CD4-positive, alpha-beta T cell (primary cell): ENCODE measurements around the gene RPL13A. TPM values are rescaled to one million over a fixed set of nuclear protein-coding genes. Genes with fewer than 3 reads are reported as not detected.

Experiments used
- ATAC-seq: fragments of 200-7000 bp; cut with Tn5 transposase; one replicate; pipeline ENCODE4 v1.10.0; 2022; ENCODE audit warnings: mild to moderate bottlenecking; ENCODE audit not compliant: poor library complexity
- CTCF ChIA-PET: fragments of 350-600 bp; sonication (Branson Sonifier 250); formaldehyde crosslinking; loops from one replicate; lab custom pipeline; 2021; ENCODE audit warnings: antibody characterized with exemption, inconsistent platforms; lab: Charles Lee
- POLR2A ChIA-PET: fragments of 350-600 bp; sonication (Branson Sonifier 250); formaldehyde crosslinking; loops from one replicate; lab custom pipeline; 2021; ENCODE audit warnings: antibody characterized with exemption, inconsistent platforms; lab: Charles Lee
- DNase-seq, 14 experiments: peaks; one replicate each; pipeline ENCODE4 v3.0.0-alpha.2; 2013 to 2020; ENCODE audit warnings: mixed read lengths in 2 of 14
- H3K27ac ChIP-seq, 2 donors: one replicate each; pipeline versions ENCODE4 v1.5.1 to v1.7.0; 2013; ENCODE audit warnings: low read length in 2 of 2, low read depth in 1 of 2, mild to moderate bottlenecking in 1 of 2
- H3K27me3 ChIP-seq, 2 experiments: 1 replicate in 1 of 2; 2 replicates in 1 of 2; pipeline versions ENCODE4 v1.6.1 to v1.7.0; 2013; ENCODE audit warnings: low read length in 2 of 2, control low read depth in 1 of 2, mild to moderate bottlenecking in 1 of 2, moderate library complexity in 1 of 2; ENCODE audit not compliant: insufficient read depth in 2 of 2, control insufficient read depth in 1 of 2
- H3K36me3 ChIP-seq: one replicate; pipeline ENCODE4 v1.6.1; 2013; ENCODE audit warnings: low read length, control low read depth; ENCODE audit not compliant: insufficient read depth
- H3K4me1 ChIP-seq: one replicate; pipeline ENCODE4 v1.6.1; 2013; ENCODE audit warnings: low read length, control low read depth; ENCODE audit not compliant: insufficient read depth
- H3K4me3 ChIP-seq: one replicate; pipeline ENCODE4 v1.5.1; 2013; ENCODE audit warnings: mild to moderate bottlenecking, low read length, moderate library complexity
- H3K9me3 ChIP-seq, 2 experiments: 1 replicate in 1 of 2; 2 replicates in 1 of 2; pipeline versions ENCODE4 v1.6.1 to v1.7.0; 2013; ENCODE audit warnings: low read length in 2 of 2, mild to moderate bottlenecking in 2 of 2, control low read depth in 1 of 2, moderate library complexity in 1 of 2; ENCODE audit not compliant: control insufficient read depth in 1 of 2, insufficient read depth in 1 of 2
- H3K27ac Mint-ChIP-seq: one replicate; pipeline ENCODE4 v1.8.0; 2020; ENCODE audit warnings: mixed read lengths
- H3K27me3 Mint-ChIP-seq: one replicate; pipeline ENCODE4 v1.8.0; 2021; ENCODE audit warnings: mixed read lengths
- H3K36me3 Mint-ChIP-seq: one replicate; pipeline ENCODE4 v1.8.0; 2021; ENCODE audit warnings: low read depth, mixed read lengths
- H3K4me1 Mint-ChIP-seq: one replicate; pipeline ENCODE4 v1.8.0; 2021; ENCODE audit warnings: low read depth, mixed read lengths
- H3K4me3 Mint-ChIP-seq: one replicate; pipeline ENCODE4 v1.8.0; 2020; ENCODE audit warnings: mild to moderate bottlenecking, mixed read lengths
- H3K9me3 Mint-ChIP-seq: one replicate; pipeline ENCODE4 v1.8.0; 2020; ENCODE audit warnings: mixed read lengths
- intact Hi-C, 2 experiments: fragments of 100-400 bp; cut with DNase I in 1 of 2; cut with micrococcal nuclease in 1 of 2; formaldehyde crosslinking; loops; one replicate each; pipeline versions ENCODE4 v1.15.1 to v1.9.0; 2023 to 2025; cut with DNase I, micrococcal nuclease
- total RNA-seq, 174 experiments: library from RNA in 2 of 174; stranded (reverse) in 2 of 174; gene quantifications; one replicate each; pipeline ENCODE4 v1.2.3 and lab custom pipeline; 2021 to 2026
- TF ChIP-seq, protein P1 (sequence below): fragments of 200-600 bp; IDR thresholded peaks from one replicate; pipeline ENCODE4 v1.8.0; 2022; ENCODE audit warnings: antibody characterized with exemption, mild to moderate bottlenecking

Gene RPL13A
- total RNA-seq, 2 experiments from 2014 or later: 5,328 to 5,481 TPM

DNA sequence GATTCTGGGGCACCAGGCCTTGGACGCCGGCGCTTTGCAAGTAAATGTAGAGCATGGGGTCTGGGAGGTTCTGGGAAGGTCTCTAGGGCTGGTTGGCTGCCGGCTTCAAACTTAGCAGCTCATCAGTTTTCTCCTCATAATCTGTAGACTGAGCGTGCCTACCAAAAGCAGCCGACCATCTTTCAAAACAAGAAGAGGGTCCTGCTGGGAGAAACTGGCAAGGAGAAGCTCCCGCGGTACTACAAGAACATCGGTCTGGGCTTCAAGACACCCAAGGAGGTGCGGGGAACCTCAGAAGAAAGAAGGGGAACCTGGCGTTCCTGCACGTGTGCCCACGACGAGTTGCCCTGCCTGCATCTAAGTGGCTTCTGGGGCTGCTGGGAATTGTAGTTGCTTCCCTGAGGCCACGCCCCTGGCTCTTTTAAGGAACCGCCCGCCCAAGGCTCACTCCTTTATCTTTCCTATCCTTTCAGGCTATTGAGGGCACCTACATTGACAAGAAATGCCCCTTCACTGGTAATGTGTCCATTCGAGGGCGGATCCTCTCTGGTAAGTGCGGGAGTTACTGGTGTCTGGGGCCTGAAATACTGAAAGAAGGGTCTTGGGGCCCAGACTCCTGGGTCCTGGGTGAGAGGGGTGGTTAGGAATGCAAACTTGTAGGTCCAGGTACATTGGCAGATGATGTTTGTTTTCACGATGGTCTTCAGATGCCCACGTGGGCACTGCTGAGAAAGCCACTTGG is 9.8 kb downstream of the RPL13A start:
- Histone ChIP-seq H3K27ac (peak overlapping the region; percentile 94 to 96), H3K9me3 (peaks cover 0 to 7% of the 10 kb centered on the region in 2 experiments), H3K36me3 (peaks cover 43% of the 10 kb centered on the region), H3K4me3 (peak overlapping the region; percentile 99), H3K27me3 (no peaks in the 10 kb centered on the region), H3K4me1 (peaks cover 72% of the 10 kb centered on the region)
- H3K4me1 Mint-ChIP-seq: peaks cover 70% of the 10 kb centered on the region
- no peaks in the 10 kb centered on the region for H3K27me3 Mint-ChIP-seq
- peak; percentile 19 for ATAC-seq
- H3K36me3 Mint-ChIP-seq: peaks cover 68% of the 10 kb centered on the region
- ChIA-PET CTCF (interaction anchor here (1.1 to 1.9 kb wide), 3 partner anchors 24 to 74 kb away, joined by 3 to 6 read pairs (median 5); no protein-coding TSS in a partner anchor), POLR2A (interaction anchor here (1.7 to 5.2 kb wide), 14 partner anchors 9 to 221 kb away, joined by 4 to 52 read pairs (median 12); partner anchors contain the start of genes PIH1D1, PRR12, RPL13A and RRAS)
- DNase-seq: peak; percentile 52 to 93 (median 73)
- intact Hi-C loops: loop anchor here (2.0 to 10.0 kb wide), 4 partner anchors 22 to 318 kb away; partner anchors contain the start of genes ALDH16A1 (in 1 of the 2), FLT3LG (in 1 of the 2), FUZ (in 1 of the 2) and MED25 (in 1 of the 2)
- H3K4me3 Mint-ChIP-seq: peak overlapping the region; percentile 99
- no peaks in the 10 kb centered on the region for H3K9me3 Mint-ChIP-seq
- peak overlapping the region; percentile 98 for H3K27ac Mint-ChIP-seq
- TF ChIP-seq, protein P1, sequence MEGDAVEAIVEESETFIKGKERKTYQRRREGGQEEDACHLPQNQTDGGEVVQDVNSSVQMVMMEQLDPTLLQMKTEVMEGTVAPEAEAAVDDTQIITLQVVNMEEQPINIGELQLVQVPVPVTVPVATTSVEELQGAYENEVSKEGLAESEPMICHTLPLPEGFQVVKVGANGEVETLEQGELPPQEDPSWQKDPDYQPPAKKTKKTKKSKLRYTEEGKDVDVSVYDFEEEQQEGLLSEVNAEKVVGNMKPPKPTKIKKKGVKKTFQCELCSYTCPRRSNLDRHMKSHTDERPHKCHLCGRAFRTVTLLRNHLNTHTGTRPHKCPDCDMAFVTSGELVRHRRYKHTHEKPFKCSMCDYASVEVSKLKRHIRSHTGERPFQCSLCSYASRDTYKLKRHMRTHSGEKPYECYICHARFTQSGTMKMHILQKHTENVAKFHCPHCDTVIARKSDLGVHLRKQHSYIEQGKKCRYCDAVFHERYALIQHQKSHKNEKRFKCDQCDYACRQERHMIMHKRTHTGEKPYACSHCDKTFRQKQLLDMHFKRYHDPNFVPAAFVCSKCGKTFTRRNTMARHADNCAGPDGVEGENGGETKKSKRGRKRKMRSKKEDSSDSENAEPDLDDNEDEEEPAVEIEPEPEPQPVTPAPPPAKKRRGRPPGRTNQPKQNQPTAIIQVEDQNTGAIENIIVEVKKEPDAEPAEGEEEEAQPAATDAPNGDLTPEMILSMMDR: no peak

DNA sequence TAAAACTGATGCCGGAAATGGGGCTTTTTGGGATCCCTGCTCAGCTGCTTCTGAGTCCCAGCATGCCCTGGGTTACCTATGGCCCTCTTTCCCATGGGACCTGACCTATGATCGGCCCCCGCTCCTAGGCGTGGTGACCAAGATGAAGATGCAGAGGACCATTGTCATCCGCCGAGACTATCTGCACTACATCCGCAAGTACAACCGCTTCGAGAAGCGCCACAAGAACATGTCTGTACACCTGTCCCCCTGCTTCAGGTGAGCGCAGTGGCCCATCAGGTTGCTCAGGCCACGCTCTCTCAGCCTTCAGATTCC is 10.3 kb downstream of the RPL13A start:
- Histone ChIP-seq H3K27ac (peak overlapping the region; percentile 94 to 96), H3K36me3 (peaks cover 37% of the 10 kb centered on the region), H3K27me3 (no peaks in the 10 kb centered on the region), H3K4me3 (peak overlapping the region; percentile 99), H3K4me1 (peaks cover 77% of the 10 kb centered on the region), H3K9me3 (peaks cover 0 to 7% of the 10 kb centered on the region in 2 experiments)
- peak overlapping the region; percentile 99 for H3K4me3 Mint-ChIP-seq
- peak in 4 of 14 experiments; percentile 36 to 54 (median 42) for DNase-seq
- ChIA-PET POLR2A (interaction anchor here (0.8 to 5.2 kb wide), 3 partner anchors 28 to 143 kb away, joined by 3 to 45 read pairs (median 25); partner anchors contain the start of genes RRAS and SCAF1), CTCF (interaction anchor here (1.5 to 1.9 kb wide), 3 partner anchors 10 to 73 kb away, joined by 4 to 6 read pairs (median 5); no protein-coding TSS in a partner anchor)
- TF ChIP-seq, protein P1: no peak
- intact Hi-C loops: loop anchor here (2.0 to 10.0 kb wide), 4 partner anchors 23 to 317 kb away; partner anchors contain the start of genes ALDH16A1 (in 1 of the 2), FLT3LG (in 1 of the 2), FUZ (in 1 of the 2) and MED25 (in 1 of the 2)
- H3K27ac Mint-ChIP-seq: peak overlapping the region; percentile 98
- H3K4me1 Mint-ChIP-seq: peaks cover 70% of the 10 kb centered on the region
- H3K27me3 Mint-ChIP-seq: no peaks in the 10 kb centered on the region
- H3K36me3 Mint-ChIP-seq: peaks cover 62% of the 10 kb centered on the region
- H3K9me3 Mint-ChIP-seq: no peaks in the 10 kb centered on the region
- ATAC-seq: no peak

DNA sequence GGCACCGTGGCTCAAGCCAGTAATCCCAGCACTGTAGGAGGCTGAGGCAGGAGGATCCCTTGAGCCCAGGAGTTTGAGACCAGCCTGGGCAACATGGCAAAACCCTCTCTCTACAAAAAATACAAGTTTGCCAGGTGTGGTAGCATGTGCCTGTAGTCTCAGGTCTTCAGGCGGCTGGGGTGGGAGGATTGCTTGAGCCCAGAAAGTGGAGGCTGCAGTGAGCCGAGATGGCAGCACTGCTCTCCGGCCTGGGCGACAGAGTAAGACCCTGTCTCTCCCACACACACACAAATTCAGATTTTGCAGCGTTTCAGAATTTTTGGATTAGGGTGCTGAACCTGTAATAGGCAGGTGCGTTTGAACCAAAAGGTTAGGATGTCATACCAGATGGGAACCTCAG is 11.1 kb downstream of the RPL13A start:
- TF ChIP-seq, protein P1: no peak
- H3K27me3 Mint-ChIP-seq: no peaks in the 10 kb centered on the region
- DNase-seq (no peak), ATAC-seq (no peak)
- peaks cover 32% of the 10 kb centered on the region for H3K36me3 ChIP-seq
- peak overlapping the region; percentile 99 for H3K4me3 Mint-ChIP-seq
- peaks cover 0 to 5% of the 10 kb centered on the region in 2 experiments for H3K9me3 ChIP-seq
- peak overlapping the region; percentile 87 to 94 for H3K27ac ChIP-seq
- no peaks in the 10 kb centered on the region for H3K9me3 Mint-ChIP-seq
- H3K4me1 ChIP-seq: peaks cover 77% of the 10 kb centered on the region
- H3K4me1 Mint-ChIP-seq: peaks cover 70% of the 10 kb centered on the region
- intact Hi-C loops: loop anchor here in 1 of 2 experiments (10.0 kb wide), 1 partner anchor 316 kb away; the partner anchor contains the start of genes FUZ and MED25
- H3K4me3 ChIP-seq: peak overlapping the region; percentile 99
- POLR2A ChIA-PET: interaction anchor here (0.7 to 5.2 kb wide), 5 partner anchors 15 to 182 kb away, joined by 3 to 45 read pairs (median 3); partner anchors contain the start of genes RRAS and SCAF1
- H3K27ac Mint-ChIP-seq: peak overlapping the region; percentile 98
- H3K36me3 Mint-ChIP-seq: peaks cover 56% of the 10 kb centered on the region
- CTCF ChIA-PET: interaction anchor here (1.5 to 1.9 kb wide), 4 partner anchors 11 to 72 kb away, joined by 3 to 6 read pairs (median 4); no protein-coding TSS in a partner anchor
- H3K27me3 ChIP-seq: no peaks in the 10 kb centered on the region
